Muscle of arm (tissue), 12 donors: ENCODE measurements around the gene PALLD. TPM values are rescaled to one million over a fixed set of nuclear protein-coding genes. Genes with fewer than 3 reads are reported as not detected.
"Not testable (repeated sequence)": the region's sequence is repeated elsewhere in the genome, so short reads cannot be mapped to it uniquely, and the experiment has no call there.

Experiments used
- DNase-seq: peaks from one replicate; pipeline ENCODE4 v3.0.0-alpha.2; 2013
- polyA plus RNA-seq, 12 donors: library from polyadenylated mRNA; unstranded; fragments of 120-200 nt; gene quantifications; one replicate each; pipeline ENCODE4 v1.2.1, GENCODE V29; 2013; ENCODE audit not compliant: insufficient read length in 12 of 12

Gene PALLD
- polyA plus RNA-seq, 12 donors, result 114 to 205 (median 160) TPM; not detected in 1

DNA sequence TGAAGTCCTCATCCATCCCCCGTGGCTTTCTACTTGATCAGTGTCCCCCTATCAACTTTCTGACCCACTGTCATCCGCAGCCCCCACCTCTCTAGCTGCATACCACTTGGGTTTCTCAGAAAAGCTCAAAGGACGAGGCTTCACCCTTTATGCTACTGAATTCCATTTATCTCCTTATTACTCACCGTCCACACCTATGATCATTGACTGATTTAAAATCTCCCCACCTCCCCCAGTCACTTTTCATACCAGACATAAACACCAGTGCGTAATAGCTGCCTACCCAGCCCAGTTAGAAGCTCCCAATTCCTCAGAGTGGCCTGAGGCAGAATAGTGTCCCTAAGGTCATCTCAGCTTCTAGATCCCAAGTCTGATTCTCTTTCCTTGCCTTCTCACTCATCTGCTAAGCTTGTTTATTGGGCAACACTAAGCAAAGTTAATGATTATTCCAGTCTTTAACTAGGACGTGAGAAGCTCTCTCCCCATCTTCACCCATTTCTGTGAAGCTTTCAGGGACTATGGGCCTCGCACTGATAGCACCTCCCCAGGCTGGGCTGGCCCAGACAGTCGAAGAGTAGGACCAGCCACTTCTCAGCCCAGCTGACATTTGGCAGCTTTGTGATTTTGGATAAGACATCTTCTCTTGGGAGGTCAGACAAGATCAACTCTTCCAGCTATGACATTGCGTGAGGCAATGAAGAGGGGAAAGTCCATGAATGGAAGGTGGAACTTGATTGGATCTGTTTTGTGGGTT is 9.4 kb upstream of the PALLD start:
- no peak for DNase-seq

DNA sequence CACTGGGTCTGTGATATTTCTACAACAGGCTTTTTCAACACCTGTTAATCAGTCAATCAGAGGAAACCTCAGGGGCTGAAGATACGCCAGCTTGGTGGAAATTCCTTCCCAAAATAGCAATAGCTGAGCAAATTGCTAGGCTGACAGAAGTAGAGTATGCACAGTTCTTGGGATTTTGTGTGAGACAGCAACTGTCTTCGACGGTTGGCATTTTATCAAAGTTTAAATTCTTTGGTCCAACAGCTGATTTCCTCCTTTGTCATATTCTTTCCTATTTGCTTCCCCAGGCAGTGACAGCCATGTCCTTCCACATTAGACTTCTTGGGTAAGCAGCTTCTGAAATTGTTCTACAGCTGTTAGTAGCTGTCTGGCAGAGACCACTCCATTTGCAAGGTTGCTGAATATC is 8.0 kb upstream of the PALLD start:
- DNase-seq, result peak; percentile 54

DNA sequence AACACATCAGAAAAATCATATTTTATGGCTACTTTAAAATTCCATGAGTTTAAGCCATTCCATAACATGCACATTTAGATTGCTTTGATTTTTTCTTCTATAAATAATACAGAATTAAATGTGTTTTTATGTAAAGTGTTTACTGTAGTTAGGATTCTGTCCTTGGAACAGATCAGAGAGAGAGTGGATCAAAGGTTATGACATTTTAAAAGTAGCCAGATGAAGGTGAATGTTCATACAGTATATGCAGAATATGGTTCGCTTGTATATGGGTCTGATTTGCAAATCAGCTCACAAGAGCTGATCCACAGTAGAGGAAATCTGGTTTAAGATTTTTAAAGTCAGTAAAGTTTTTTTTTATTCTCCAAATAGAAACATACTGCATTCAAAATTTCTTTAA is 7.2 kb upstream of the PALLD start:
- DNase-seq, result no peak

DNA sequence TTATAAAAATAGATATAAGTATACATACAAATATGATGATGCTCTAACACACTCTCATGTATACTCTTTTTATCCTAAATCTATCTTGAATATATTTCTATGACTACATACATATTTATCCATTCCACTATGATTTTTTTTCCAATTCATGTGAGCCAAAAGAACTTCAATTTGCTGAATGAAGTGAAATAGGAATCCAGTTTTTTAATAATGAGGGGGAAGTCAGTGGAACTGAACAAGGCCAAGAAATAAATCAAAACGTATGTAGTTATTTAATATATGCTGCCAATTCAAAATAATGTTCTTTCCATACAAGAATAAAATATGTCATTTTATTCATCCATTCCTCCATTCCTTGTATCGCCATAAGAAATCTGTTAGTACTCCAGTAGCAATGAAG is 6.1 kb upstream of the PALLD start:
- no peak for DNase-seq

- DNase-seq, result no peak
Observed at GRCh38 chr4:168491563-168491962, 5.3 kb upstream of the PALLD start.

GRCh38 chr4:168498251-168498650 is 1.4 kb downstream of the PALLD start:
- no peak for DNase-seq

- DNase-seq, result no peak
Observed at GRCh38 chr4:168499241-168499640, 2.4 kb downstream of the PALLD start.

DNA sequence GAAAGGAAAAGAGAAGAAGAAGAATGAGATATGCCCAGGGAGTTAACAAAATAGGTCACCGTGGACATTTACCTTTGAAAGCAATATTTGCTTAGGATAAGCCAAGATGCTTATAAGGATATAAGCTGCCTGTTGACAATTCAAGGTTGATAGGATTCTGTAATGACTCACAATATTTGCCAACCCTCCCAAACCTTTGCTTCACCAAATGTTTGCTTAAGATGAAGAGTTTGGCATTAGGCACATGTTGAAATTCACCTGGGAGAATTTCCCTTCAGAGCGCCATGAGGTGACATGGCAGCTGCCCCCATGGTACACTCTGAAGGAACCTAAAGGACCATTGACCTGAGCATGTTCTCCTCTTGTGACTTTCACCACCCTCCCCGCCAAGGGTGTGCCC is 4.6 kb downstream of the PALLD start:
- DNase-seq, result no peak

DNA sequence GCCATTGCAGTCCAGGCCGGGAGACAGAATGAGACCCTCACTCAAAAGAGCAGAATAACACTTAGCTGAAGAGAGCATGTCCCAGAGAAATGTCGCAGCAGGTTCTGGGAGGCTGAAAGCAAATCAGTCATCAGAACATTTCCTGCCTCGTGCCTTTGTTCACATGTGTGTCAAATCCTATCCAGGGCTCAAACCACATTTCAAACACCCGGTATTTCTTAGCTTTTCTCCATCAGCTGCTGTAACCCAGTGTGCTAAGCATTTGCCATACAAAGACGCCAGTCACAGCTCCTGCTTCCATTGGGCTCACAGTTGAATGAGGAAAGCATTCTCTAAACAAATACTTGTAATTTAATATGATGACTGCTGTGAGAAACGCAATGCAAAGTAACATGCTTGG is 6.0 kb downstream of the PALLD start:
- no peak for DNase-seq

GRCh38 chr4:168503652-168504362 is 7.0 kb downstream of the PALLD start:
- DNase-seq, result no peak

DNA sequence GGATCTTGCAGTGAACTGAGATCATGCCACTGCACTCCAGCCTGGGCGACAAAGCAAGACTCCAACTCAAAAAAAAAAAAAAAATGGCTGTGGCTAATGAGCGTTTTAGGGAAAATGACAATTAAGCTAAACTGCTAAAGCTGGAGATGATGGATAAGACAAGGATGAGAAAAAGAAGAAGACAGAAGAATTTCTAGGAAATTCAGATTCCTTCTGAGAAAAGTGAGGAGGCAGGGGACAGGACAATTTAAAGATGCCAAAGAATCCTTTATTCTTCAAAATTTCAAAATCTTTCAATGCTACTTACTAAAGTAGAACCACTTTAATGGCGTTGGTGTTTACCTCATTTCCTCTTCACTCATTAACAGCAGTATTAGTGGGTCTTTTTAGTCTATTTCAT is 7.7 kb downstream of the PALLD start:
- no peak for DNase-seq

DNA sequence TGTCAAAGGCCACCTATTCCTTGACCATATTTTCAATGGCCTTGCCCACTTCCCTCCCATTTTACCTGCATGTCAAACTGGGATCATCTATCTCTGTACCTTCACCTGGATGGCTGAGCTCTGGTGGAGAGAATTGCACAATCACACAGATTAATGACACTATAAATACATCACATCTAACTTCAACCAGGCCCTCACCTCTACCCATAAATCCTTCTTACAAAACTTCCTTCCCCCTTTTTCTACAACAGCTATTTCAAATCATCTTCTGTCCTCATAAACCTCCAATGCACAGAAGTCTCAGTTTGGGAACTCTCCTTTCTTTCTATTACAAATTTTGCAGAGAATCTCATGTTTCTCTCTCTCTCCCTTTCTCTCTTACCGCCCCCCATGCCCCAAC is 9.2 kb downstream of the PALLD start:
- no peak for DNase-seq

GRCh38 chr4:168507178-168507815 is 10.4 kb downstream of the PALLD start:
- no peak for DNase-seq

DNA sequence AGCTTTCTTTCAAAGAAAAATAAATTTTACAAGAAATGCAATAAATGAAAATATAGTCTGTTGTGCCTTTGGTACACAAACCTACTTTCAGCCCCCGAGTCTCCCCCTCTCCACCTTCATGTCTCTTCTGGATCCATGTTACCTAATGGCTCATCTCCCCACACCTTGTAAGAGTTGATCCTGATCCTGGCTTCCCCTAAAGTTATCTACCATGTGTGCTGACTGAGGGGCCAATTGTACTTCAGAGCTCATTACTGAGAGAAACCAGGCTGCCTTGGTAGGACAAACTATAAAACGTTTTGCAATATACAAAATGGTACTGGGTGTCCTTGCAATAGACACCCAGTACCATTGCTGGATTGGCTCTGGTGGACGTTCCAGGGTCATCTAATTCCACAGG is 11.8 kb downstream of the PALLD start:
- no peak for DNase-seq

GRCh38 chr4:168509786-168510185 is 12.9 kb downstream of the PALLD start:
- no peak for DNase-seq

- no peak for DNase-seq
Observed at GRCh38 chr4:168511780-168512489, 15.1 kb downstream of the PALLD start.

DNA sequence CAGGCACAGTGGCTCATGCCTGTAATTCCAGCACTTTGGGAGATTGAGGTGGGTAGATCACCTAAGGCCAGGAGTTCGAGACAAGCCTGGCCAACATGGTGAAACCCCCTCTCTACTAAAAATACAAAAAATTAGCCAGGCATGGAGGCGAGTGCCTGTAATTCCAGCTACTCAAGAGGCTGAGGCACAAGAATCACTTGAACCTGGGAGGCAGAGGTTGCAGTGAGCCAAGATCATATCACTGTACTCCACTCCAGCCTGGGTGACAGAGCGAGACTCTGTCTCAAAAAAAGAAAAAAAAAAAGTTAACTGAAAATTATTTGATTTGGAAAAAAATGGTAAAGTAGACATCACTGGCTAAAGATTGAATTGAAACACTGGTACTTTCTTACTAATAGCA is 17.0 kb downstream of the PALLD start:
- not testable (repeated sequence) for DNase-seq

DNA sequence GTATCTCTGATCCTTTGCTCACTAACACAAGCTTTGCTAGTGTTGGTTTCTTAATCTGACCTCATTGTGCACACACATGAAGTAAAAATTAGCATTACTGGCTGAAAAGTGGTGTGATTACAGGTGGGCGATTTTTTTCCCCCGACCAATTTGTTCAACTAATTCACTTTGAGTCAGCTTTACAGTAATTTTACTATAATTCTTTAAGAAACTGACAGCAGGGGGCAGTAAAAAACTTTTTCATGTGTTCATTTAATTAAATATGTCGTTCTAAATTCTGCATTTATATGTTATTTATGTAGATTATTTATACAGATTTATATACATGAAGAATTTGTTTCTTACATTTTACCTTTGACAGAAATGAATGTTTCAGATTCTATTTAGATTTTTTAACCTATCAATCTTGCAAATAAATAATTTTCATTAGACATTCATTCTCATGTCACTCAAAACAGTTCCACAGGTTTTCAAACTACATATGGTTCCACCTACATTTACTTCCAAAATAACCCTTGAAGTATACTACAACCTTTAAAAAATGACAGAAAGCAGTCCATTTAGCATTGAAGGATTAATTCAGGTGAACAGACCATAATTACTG is 17.5 kb downstream of the PALLD start:
- peak; percentile 53 for DNase-seq

- no peak for DNase-seq
Observed at GRCh38 chr4:168515222-168516011, 18.6 kb downstream of the PALLD start.

DNA sequence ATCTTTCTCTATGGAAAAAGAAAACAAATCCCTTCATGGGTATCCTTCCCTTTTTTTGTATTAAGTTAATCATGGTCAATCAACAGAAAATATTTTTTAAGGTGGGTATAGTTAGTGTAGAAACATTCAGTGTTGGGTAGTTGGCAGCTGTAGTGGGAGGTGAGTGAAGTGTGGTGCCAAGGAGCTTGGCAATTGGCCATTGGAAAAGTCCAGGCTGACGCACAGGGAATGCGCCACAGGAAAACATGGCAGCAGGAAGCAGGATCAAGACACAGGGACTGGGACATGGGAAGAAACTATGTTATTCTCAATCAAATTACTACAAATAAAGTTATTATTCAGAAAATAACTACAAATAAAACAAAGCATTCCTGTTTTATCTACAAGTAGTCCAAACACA is 20.0 kb downstream of the PALLD start:
- DNase-seq, result no peak

DNA sequence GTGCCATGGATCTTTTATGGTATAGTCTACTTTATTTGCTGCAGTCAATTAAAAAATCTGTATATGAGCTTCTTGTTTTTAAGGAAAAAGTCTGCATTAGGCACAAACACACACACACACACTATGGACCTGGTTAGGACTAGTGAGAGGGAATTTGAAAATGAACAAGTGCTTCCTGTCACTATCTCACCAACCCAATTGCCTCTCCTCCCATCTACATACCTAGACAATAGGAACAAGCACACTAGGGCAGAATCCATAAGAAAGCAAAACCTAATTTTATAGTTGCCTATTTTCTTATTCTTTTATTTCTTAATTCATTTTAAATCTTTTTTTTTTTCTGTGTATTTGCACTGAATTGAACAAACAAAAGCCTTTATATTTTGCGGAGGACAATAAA is 22.7 kb downstream of the PALLD start:
- no peak for DNase-seq
